Tibial nerve (tissue), 3 donors: ENCODE results near the gene SNAI1.

Source experiments
- EP300 ChIP-seq, 2 donors: sonication (generic); formaldehyde crosslinking; IDR thresholded peaks; one replicate each; pipeline ENCODE4 v1.6.1; 2017; ENCODE audit warnings: antibody characterized with exemption in 2 of 2, mild to moderate bottlenecking in 1 of 2
- POLR2A ChIP-seq, 2 donors: fragments of 450-650 bp; IDR thresholded peaks; one replicate each; pipeline ENCODE4 v1.6.1; 2017; ENCODE audit warnings: antibody characterized with exemption in 2 of 2, mild to moderate bottlenecking in 2 of 2, moderate library complexity in 2 of 2

GRCh38 chr20:50032955-50033666 lies 50.3 kb downstream of the SNAI1 start:
- no peak for TF ChIP-seq EP300 (IDR thresholded peaks at IDR 0.05)
- TF ChIP-seq POLR2A (IDR thresholded peaks at IDR 0.05) = no peak
